CD4-positive, alpha-beta T cell treated with Interleukin-4 for 1 hour (primary cell): ENCODE data around the gene RNF212.
A peak's percentile ranks its signal among the peaks of the same experiment; 100 is the strongest.

Experiments used
- DNase-seq, 2 donors: peaks; one replicate each; pipeline ENCODE4 v3.0.0-alpha.2; 2020 to 2022

RNF212 gene

DNA sequence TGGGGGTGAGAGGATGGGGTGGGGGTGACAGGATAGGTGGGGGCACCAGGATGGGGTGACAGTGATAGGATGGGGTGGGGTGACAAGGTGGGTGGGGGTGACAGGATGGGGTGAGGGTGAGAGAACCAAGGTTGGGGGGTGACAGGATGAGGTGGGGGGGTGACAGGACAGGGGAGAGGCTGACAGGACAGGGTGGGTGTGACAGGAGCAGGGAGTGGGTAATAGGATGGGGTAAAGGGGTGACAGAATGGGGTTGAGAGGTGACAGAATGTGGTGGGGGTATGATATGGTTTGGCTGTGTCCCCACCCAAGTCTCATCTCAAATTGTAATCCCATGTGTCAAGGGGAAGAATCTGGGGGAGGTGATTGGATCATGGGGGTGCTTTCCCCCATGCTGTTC, 26.0 kb downstream of the RNF212 start:
- DNase-seq = peak; percentile 21 to 25

DNA sequence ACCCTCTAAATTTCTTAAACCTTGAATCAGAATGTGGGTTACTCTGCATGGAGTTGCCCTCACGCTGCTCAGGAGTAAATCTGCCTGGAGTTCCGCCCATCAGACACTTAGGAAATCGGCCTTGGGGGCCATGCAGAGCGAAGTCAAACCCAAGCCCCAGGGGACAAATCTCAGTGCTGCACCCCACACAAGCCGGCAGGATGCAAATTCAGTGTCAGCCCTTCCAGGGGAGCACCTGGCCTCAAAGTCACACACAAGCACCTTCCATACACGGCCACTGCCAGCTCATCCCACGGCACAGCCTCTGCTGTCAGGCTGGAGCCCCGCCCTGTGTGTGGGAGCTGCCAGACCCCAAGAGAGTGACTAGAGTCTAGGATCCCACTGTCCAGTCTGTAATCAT, 27.4 kb downstream of the RNF212 start:
- no peak for DNase-seq

DNA sequence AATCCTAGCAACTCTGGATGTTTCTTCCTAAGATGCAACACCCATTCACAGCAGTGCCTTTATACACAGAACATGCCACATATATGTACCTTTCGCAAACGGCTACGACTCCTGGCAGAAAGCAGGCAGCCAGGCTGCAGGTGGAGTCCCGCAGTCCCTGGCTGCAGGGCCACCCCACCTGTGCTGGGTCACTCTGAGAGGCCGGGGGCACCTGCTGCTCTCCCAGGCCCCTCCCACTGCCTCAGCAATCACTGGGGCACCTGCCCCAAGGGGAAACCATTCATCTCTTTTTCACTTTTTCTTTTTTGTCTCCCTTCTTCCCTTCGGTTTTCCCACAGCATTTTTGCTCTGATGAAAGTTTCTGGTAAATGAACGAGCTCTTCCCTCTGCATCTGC, 28.0 kb downstream of the RNF212 start:
- no peak for DNase-seq

DNA sequence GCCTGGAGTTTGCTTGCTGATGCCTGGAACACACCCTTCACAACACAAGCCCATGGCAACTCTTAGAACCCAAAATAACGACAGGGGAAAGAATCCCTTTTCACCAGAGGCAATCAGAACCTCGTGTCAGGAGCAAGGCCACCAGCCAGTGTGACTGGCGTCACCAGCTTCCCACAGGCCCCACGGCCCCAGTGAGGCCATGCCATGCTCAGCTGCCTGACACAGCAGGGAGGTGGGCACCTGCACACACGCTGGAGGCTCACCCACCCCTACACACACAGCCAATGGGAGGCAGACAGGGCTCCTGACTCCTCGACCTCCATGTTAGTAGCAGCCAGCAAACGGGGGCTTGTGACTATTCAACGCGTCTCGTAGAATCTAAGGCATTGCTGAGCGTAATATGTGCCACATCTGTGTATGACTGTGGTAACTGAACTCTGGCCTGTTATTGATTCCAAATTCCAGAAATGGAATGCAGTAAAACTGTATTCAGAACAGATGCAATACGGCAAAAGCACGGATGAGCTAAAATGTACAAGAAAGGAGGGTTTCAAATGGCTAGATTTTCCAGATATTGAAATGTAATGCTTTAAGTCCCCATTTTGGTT, 28.5 kb downstream of the RNF212 start:
- DNase-seq = no peak

DNA sequence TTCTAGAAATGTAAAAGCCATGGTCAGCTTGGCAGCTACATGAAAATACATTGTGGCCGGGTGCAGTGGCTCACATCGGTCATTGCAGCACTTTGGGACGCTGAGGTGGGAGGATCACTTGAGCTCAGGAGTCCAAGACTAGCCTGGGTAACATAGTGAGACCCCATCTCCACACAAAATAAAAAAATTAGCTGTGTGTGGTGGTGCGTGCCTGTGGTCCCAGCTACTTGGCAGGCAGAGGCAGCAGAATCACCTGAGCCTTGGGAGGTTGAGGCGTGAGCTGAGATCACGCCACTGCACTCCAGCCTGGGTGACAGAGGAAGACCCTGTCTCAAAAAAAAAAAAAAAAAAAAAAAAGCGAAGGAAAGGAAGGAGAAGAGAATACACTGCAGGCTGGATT, 29.0 kb downstream of the RNF212 start:
- no peak for DNase-seq

DNA sequence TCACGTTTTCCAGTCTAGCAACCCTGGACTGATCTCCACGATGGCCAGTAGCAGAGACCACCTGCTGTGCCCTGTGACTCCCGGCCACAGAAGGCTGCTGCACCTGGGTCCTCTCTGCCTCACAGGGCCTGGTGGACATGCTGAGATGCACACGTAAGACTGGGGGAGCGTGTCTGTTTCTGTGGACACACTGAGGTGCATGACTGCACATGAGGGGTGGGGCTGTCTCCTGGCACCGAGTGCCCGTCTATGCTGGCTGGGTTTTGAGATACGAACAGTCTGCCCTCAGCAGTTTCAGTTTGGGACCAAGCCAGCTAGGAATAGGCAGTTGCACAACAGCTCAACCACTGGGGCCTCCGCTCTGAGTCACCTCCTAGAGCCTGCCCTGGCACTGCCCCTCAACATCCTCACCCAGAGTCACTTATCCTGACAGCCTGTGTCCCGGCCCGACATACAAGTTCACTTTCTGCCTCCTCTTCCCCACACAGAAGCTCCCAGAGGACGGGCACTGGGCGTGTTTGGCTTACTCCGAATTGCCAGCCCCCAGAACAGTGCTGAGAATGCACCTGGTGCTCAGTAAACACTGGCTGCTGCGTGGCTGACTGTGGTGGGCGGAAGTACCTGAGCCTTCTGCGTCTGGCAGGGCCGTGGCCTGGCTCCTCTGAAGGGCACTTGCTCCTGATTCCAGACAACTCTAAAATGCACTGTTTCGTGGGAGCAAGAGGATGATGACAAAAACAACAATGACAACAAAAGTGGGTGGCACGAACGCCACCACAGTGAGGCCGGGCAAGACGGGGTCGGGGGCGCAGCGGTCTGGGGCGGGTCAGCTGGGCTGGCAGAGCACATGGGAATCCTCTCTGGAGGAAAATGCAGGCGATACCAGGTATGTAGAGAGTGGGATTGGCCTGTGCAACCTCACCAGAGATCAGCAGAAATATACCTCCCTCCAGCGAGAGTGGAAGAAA, 30.9 kb downstream of the RNF212 start:
- DNase-seq = peak in 1 of 2 donors; percentile 70

DNA sequence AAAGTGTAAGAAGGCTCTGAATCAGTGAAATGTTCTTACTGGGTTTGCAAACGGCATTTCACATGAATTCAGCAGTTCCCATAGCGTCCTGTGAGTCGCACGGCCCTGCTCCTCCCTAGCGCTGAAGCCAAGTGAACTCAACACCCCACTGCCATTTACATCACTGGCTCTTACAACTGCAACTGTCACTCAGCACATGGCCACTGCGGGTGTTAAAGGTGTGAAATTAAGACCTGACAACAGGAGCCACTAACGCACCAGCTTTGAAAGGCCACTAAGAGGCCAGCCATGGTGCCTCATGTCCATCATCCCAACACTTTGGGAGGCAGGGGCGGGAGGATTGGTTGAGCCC, 31.7 kb downstream of the RNF212 start:
- peak in 1 of 2 donors; percentile 16 for DNase-seq

DNA sequence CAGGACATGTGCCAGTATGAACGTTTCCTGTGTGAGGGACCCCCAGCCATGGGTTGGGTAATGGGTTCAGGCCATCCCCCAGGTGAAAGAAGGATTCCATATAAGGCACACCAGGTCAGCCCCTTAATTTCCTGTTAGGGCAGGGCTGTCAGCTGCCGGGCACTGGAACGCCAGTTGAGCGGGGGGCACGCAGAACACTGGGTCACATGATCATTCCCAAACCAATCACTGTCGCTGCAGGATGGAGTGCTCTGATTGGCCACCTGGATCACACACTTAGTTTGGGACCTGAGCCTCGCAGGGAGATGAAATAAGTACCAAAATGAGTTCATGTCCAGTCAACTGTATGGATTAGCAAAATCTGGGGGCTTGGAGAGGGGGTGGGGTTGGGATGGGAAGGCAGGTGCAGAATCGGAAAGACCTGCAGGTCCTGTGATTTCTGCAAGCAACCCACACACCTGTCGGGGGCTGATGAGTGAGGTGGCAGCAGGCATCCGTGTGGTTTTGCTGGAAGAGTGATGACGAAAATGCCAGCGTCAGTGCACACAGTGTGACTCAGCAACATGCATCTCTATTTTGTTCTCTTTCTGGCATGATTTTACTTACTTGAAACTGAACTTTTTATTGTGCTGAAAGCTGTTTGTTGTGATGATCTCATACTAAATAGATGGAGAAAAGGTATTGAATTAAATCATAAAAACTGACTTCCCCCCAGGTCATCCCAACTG, 32.2 kb downstream of the RNF212 start:
- peak in 1 of 2 donors; percentile 16 for DNase-seq

DNA sequence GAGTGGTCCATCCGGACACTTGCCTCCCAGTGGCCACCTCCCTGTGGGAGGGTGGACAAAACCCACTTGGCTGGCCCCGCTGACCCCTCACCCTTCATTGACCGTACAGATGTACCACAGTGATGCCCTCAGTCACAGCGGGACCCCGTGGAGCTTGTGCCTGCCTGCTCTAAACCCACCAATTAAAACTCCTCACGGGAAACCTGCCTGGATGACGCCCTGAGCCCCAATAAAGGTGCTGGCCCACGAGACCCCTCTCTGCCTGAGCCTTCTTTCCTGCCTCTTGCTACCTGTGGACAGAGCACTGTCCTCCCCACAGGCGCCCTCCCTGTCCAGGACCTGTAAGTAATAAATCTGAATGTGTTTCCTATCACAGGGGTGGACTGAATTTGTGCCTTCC, 32.9 kb downstream of the RNF212 start:
- no peak for DNase-seq

DNA sequence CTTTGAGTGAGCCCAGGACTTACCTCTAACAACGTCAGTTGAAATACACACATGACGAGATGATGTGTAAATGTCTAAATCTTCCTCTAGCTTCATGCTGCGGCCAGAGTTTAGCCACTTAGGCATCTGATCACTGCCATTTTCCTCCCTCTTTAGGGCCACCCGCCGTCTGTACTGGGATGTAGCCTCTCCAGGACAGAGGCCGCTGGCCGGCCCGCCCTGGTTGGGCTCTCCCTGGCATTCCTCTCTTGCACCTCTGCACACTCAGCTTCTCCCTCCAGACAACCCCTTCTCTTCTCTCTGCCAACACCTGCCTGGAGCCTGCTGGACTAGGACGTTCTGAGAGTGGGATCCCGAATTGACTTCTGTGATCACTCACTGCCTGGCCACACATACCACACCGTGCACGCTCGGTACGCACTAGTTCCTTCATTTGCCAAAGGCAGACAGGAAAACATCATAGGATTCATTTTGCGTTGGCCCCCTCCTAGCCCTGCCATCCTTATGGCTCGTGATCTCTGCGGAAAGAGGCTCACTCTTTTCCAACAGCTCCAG, 33.6 kb downstream of the RNF212 start:
- DNase-seq = no peak

DNA sequence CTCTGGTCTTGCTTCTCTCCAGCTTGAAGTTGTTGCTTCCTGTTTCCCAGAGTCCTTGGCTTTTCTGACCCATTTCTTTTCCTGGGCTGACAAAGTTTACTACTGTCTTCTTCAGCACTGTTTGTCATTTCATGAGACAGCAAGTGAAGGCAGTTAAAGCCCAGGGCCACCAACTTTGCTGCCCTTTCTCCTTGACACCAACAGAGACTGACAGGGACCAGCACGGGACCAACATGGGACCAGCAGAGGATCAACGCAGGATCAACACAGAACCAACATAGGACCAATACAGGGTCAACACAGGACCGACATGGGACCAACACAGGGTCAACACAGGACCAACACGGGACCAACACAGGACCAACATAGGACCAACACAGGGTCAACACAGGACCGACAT, 34.9 kb downstream of the RNF212 start:
- DNase-seq = no peak

DNA sequence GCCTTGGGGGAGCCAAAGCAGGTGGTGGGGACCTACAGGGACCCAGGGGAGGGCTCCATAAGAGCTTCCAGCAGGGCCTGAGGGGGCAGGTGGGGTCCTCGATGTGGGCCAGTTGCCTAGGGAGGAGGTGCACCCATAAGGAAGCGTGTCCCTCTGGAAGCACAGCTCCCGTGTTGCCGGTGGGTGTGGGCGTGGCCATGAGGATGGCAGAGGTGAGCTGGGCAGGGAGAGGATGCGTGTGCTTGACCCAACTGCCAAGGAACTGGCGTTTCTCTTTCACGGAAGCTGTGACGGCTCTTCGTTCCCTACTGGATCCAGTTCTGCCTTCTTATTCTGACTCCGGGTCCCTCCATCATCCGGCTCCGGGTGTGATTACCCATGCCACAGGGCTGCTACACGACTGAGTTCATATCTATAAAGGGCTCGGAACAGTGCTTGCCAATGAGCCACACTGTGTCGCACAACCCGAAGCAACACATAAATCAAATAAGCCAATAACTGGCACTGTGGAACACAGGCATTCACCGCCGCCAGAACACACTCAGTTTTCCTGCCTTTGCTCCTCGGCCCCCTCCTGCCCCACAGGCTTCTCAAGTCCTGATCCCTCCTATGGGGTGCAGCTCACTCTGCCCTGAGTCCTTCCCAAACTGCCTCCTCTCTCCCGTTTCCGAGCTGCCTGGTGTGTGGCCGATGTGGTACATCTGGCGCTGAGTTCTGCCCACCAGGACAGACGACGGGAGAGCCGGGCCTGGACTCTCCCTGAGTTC, 35.5 kb downstream of the RNF212 start:
- DNase-seq = no peak

DNA sequence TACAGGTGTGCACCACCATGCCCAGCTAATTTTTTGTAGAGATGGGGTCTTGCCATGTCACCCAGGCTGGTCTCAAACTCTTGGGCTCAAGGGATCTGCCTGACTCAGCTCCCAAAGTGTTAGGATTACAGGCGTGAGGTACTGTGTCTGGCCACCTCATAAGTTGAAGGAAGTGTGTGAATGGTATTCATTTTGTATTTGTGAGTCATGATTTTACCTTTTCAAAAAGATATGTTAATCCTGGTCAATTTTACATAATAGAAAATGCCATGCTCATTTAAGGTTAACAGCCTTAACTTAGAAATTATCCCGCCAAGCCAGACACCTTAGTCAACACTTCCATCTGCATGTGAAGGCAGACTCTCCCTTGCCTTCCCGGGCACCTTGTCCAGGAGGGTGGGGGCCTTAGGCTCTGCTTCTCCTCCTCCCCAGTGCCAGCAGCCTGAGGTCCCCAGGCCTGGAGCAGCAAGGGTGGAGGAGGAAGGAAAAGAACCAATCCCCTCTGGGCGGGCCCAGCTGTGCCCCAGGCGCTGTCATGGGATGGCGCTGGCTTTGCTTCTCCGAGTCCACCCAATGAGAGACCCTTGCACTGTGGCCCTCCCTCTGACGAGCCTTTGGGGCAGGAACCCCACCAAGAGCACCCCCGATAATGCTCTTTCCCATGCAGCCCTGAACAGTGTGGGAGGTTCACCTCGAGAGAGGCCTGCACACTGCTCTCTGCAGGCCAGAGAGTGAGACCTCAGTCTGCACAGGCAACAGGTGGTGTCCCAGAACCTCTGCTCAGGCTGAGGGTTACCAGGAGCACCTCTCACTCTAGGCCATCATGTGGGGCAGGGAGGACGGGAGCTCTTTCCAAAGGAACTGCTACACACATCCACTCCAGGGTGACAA, 37.3 kb downstream of the RNF212 start:
- no peak for DNase-seq

DNA sequence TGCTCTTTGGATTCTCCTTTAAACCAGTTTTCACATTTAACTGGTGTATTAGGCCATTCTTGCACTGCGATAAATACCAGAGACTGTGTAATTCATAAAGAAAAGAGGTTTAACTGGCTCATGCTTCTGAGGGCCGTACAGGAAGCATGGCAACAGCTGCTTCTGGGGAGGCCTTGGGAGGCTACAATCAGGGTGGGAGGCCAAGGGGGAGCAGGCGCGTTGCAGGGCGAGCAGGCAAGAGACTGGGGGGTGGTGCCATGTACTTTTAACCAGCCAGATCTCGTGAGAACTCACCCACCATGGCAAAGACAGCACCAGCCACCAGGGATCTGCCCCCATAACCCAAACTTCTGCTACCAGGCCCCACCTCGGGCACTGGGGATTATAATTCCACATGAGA, 38.1 kb downstream of the RNF212 start:
- no peak for DNase-seq

DNA sequence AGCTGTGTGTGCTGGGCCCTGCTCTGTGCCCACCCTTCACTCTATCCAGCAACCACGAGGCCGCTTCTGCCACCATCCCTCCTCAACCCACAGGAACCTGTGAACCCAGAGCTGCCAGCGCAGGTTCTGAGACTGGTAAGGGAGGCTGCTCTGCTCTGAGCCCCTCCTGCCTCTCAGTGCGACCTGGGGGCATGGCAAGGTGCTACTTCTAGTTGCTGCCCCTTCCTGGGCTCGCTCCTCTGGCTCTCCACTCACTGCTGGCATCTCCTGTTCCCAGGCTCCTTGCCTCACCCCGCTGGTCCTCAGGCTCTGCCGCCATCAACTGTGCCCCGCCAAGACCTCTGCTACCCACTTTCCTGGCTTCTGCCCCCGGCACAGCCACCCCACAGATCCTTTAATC, 39.3 kb downstream of the RNF212 start:
- DNase-seq = no peak

DNA sequence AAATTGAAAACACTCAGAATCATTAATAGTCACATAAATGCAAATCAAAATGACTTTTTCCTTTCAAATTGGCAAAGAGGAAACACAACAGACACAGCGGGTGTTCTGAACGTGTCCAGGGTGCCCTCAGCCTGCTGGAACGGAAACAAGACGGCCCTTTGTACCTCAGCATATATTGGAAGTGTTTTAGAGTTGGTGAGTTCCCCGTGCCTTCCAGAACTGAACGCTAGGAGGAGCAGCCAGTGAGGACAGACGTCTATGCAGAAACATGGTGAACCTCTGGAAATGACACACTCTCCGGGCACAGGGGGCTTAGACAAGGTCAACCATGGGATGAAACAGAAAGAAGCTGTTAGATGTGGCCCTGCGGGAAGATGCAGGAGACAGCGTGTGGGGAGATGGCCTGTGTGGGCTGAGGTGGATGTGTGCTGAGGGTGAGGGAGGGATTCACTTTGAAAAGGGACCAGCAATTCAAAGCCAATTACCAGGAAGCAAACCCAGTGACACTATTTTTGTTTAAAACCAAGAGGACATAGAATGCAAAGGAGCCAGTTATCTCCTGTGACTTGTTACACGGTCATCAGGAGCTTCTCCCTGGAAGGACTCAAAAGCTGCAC, 40.4 kb downstream of the RNF212 start:
- DNase-seq = peak; percentile 57 to 60

DNA sequence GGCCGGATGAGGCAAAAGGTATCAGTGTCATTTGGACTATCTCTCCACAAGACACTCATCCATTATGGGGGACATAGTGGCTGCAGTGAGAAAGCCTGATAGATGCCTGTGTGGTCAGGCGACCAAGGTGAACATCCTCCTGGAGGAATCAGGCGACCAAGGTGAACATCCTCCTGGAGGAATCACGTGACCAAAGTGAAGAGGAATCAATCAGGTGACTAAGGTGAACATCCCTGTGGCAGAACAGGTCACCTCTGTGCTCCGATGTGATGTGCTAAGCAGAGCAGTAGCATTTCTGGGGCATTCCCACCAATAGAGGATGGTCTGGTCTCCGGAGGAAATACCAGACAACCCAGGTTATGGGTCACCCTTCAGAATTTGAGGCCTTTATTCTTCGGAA, 44.0 kb downstream of the RNF212 start:
- DNase-seq = no peak

DNA sequence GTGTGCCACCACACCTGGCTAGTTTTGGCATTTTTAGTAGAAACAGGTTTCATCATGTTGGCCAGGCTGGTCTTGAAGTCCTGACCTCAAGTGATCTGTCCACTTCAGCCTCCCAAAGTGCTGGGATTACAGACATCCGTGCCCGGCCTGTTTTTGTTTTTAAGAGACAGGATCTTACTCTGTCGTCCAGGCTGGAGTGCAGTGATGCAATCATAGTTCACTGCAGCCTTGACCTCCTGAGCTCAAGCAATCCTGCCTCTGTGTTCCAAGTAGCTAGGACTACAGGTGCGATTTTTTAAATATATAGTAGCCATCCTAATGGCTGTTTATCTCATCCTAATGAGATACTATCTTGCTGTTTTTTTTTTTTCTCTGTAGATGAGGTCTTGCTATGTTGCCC, 47.6 kb downstream of the RNF212 start:
- no peak for DNase-seq

DNA sequence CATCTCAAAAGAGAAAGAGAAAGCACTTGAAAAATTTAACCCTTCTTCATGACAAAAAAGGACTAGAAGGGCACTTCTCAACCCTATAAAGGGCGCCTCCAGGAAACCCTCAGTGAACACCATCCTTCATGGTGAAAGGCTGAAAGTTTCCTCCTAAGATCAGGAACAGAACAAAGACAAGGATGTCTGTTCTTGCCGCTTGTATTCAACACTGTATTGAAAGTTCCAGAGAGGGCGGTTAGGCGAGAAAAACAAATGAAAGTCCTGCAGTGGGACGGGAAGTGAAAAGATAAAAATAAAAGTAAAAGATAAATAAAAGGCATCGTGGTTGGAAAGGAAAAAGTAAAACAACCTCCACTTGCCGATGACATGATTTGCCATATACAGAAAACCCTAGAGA, 50.9 kb downstream of the RNF212 start:
- no peak for DNase-seq

DNA sequence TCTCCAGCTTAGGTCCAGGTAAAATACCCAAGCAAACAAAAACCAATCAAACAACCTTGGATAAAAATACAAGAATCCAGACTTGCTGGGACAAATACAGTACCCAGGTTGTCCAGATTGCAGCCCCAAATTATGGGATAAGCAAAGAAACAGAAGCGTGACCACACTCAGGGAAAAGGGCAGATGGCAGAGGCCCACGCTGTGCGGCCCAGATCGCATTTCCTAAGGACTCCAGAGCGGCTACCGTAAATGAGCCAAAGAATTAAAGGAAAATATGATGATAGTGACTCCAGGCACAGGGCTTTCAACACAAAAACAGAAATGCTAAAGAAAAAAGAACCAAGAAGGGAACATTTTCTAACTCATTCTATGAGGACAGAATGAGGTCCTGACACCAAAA, 51.6 kb downstream of the RNF212 start:
- DNase-seq = no peak

DNA sequence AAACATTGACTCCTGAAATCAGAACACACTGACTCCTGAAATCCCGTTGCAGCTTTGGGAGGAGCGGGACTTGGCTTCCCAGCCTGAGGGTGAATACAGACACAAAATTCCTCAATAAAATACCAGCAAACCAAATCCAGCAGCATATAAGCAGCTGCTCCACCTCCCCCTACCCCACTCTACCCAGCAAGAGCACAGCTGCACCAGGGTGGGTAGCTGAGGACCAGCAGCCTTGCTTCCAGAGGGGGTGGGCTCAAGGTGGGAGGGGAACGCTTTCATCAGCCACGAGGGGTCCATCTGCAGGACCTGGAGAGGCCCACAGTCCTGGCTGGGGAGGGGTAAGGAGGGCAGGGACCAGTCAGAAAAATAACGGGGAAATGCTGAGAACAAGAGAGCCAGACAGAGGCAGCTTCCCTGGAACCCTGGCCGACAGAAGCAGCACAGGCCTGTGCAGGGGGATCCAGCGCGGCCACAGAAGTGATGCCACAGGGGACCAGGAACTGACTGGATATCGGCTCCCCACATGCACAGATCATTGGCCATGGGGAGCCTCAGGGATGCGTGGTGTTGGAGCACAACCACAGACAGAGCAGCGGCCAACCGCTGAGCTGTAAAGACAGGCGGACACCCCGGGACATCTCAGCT, 52.2 kb downstream of the RNF212 start:
- no peak for DNase-seq
